OCI-LY1 (cell line): ENCODE results near the gene DPP7.

Experiments
- CTCF ChIP-seq: fragments of 200-600 bp; sonication (generic), shearing (Covaris generic); IDR thresholded peaks from 2 replicates; pipeline ENCODE4 v1.5.1; 2017; ENCODE audit warnings: mild to moderate bottlenecking, antibody characterized with exemption, low read length, moderate library complexity, mixed read lengths
- EZH2 ChIP-seq: fragments of 200-600 bp; sonication (generic), shearing (Covaris generic); IDR thresholded peaks from 2 replicates; pipeline ENCODE4 v1.8.0; 2017; ENCODE audit warnings: borderline replicate concordance, mixed run types, mild to moderate bottlenecking, antibody characterized with exemption, low read length, moderate library complexity, mixed read lengths

GRCh38 chr9:137148661-137149060 is 34.1 kb upstream of the DPP7 start:
- TF ChIP-seq CTCF: no peak
- no peak for TF ChIP-seq EZH2
